Neural progenitor cell (in vitro differentiated cells): ENCODE results near the gene FRG2B. TPM values are rescaled to one million over a fixed set of nuclear protein-coding genes. Genes with fewer than 3 reads are reported as not detected.

Experiments
- DNase-seq: peaks from one replicate; pipeline ENCODE4 v3.0.0-alpha.2; 2016; ENCODE audit warnings: low spot score
- H2AFZ ChIP-seq: fragments of 200-600 bp; sonication (generic); replicated peaks from 2 replicates; pipeline ENCODE4 v1.6.1; 2016; ENCODE audit warnings: antibody characterized with exemption
- H3F3A ChIP-seq: fragments of 200-600 bp; sonication (generic); 2 replicates; pipeline ENCODE4 v1.6.1; 2016; ENCODE audit warnings: antibody characterized with exemption, low read depth
- H3K27ac ChIP-seq: fragments of 200-600 bp; sonication (generic); 2 replicates; pipeline ENCODE4 v1.5.1; 2016; ENCODE audit warnings: mild to moderate bottlenecking
- H3K27me3 ChIP-seq: fragments of 200-600 bp; sonication (generic); 2 replicates; pipeline ENCODE4 v1.6.1; 2016; ENCODE audit warnings: mild to moderate bottlenecking, moderate library complexity
- H3K36me3 ChIP-seq: fragments of 200-600 bp; sonication (generic); 2 replicates; pipeline ENCODE4 v1.5.1; 2016
- H3K4me1 ChIP-seq: fragments of 200-600 bp; sonication (generic); 2 replicates; pipeline ENCODE4 v1.6.1; 2016; ENCODE audit warnings: mixed run types
- H3K4me2 ChIP-seq: fragments of 200-600 bp; sonication (generic); 2 replicates; pipeline ENCODE4 v1.6.1; 2016
- H3K4me3 ChIP-seq: fragments of 200-600 bp; sonication (generic); 2 replicates; pipeline ENCODE4 v1.5.1; 2016
- H3K79me2 ChIP-seq: fragments of 200-600 bp; sonication (generic); 2 replicates; pipeline ENCODE4 v1.6.1; 2016; ENCODE audit warnings: low read depth
- H3K9ac ChIP-seq: fragments of 200-600 bp; sonication (generic); 2 replicates; pipeline ENCODE4 v1.6.1; 2016
- H3K9me3 ChIP-seq: fragments of 200-600 bp; sonication (generic); 2 replicates; pipeline ENCODE4 v1.5.1; 2016; ENCODE audit warnings: low read depth
- H4K20me1 ChIP-seq: fragments of 200-600 bp; sonication (generic); 2 replicates; pipeline ENCODE4 v1.6.1; 2016; ENCODE audit warnings: low read depth
- H3K27ac Mint-ChIP-seq: 3 replicates; pipeline ENCODE4 v1.8.0; 2021; ENCODE audit warnings: mixed read lengths
- H3K27me3 Mint-ChIP-seq: 2 replicates; pipeline ENCODE4 v1.8.0; 2022; ENCODE audit warnings: low read depth, mild to moderate bottlenecking, inconsistent platforms, moderate library complexity, mixed read lengths; ENCODE audit not compliant: insufficient read depth
- H3K36me3 Mint-ChIP-seq: 3 replicates; pipeline ENCODE4 v1.8.0; 2021; ENCODE audit warnings: mixed read lengths
- H3K4me1 Mint-ChIP-seq: 3 replicates; pipeline ENCODE4 v1.8.0; 2021; ENCODE audit warnings: mixed read lengths
- H3K4me3 Mint-ChIP-seq: 3 replicates; pipeline ENCODE4 v1.8.0; 2021; ENCODE audit warnings: mild to moderate bottlenecking, moderate library complexity, mixed read lengths
- H3K9me3 Mint-ChIP-seq: 3 replicates; pipeline ENCODE4 v1.8.0; 2020; ENCODE audit warnings: mixed read lengths
- CTCF ChIP-seq: fragments of 200-600 bp; sonication (generic); IDR thresholded peaks from 2 replicates; pipeline ENCODE4 v1.5.1; 2017; ENCODE audit warnings: antibody characterized with exemption, mild to moderate bottlenecking
- EZH2 ChIP-seq: fragments of 200-600 bp; sonication (generic); IDR thresholded peaks from 2 replicates; pipeline ENCODE4 v1.6.1; 2017; ENCODE audit warnings: antibody characterized with exemption, mild to moderate bottlenecking, moderate library complexity
- EZH2phosphoT487 ChIP-seq: fragments of 200-600 bp; sonication (generic); IDR thresholded peaks from 2 replicates; pipeline ENCODE4 v1.6.1; 2017; ENCODE audit warnings: antibody characterized with exemption
- total RNA-seq: library from RNA; depleted of rRNA; stranded (reverse); fragments of >200 nt; gene quantifications from 2 replicates; pipeline ENCODE4 v1.2.3, GENCODE V29; 2015; ENCODE audit warnings: low replicate concordance

FRG2B gene
- total RNA-seq, 1 donor from 2014 or later = not detected

GRCh38 chr10:133618851-133619250, 7.7 kb downstream of the FRG2B start:
- Mint-ChIP-seq H3K27ac (no peak overlapping the region), H3K4me1 (no peaks in the 10 kb centered on the region), H3K9me3 (peaks cover 40% of the 10 kb centered on the region), H3K36me3 (no peaks in the 10 kb centered on the region), H3K4me3 (no peak overlapping the region), H3K27me3 (peaks cover 7% of the 10 kb centered on the region)
- H3K4me1 ChIP-seq = no peaks in the 10 kb centered on the region
- H3K79me2 ChIP-seq = no peaks in the 10 kb centered on the region
- TF ChIP-seq EZH2phosphoT487 (no peak), EZH2 (no peak), CTCF (no peak)
- peaks cover 7% of the 10 kb centered on the region for H3K27me3 ChIP-seq
- no peak for DNase-seq
- no peaks in the 10 kb centered on the region for H3K9me3 ChIP-seq
- H3K36me3 ChIP-seq = no peaks in the 10 kb centered on the region
- no peak overlapping the region for H3K9ac ChIP-seq
- H3K4me3 ChIP-seq = no peak overlapping the region
- no peak overlapping the region for H3K27ac ChIP-seq
- no peak overlapping the region for H2AFZ ChIP-seq
- H3F3A ChIP-seq = no peaks in the 10 kb centered on the region
- H3K4me2 ChIP-seq = no peak overlapping the region
- H4K20me1 ChIP-seq = no peaks in the 10 kb centered on the region

GRCh38 chr10:133617196-133617595, 9.4 kb downstream of the FRG2B start:
- no peak overlapping the region for H3K27ac Mint-ChIP-seq
- peaks cover under 1% of the 10 kb centered on the region for H3K9me3 ChIP-seq
- no peak overlapping the region for H3K4me3 ChIP-seq

GRCh38 chr10:133616371-133617130, 10.0 kb downstream of the FRG2B start:
- peaks cover 13% of the 10 kb centered on the region for H3K27me3 Mint-ChIP-seq
- Histone ChIP-seq H4K20me1 (no peaks in the 10 kb centered on the region), H3K36me3 (no peaks in the 10 kb centered on the region), H3K9ac (no peak overlapping the region), H3K27ac (no peak overlapping the region), H3K9me3 (peaks cover 7% of the 10 kb centered on the region), H3K4me3 (no peak overlapping the region), H3F3A (no peaks in the 10 kb centered on the region), H3K27me3 (no peaks in the 10 kb centered on the region), H3K79me2 (no peaks in the 10 kb centered on the region), H2AFZ (no peak overlapping the region), H3K4me2 (no peak overlapping the region), H3K4me1 (no peaks in the 10 kb centered on the region)
- no peaks in the 10 kb centered on the region for H3K36me3 Mint-ChIP-seq
- H3K4me3 Mint-ChIP-seq = no peak overlapping the region
- no peak for DNase-seq
- TF ChIP-seq EZH2 (no peak), EZH2phosphoT487 (no peak), CTCF (no peak)
- no peaks in the 10 kb centered on the region for H3K4me1 Mint-ChIP-seq
- H3K27ac Mint-ChIP-seq = no peak overlapping the region
- peaks cover 43% of the 10 kb centered on the region for H3K9me3 Mint-ChIP-seq

More at GRCh38 chr10:133617196-133617595, 9.4 kb downstream of the FRG2B start:
- Histone ChIP-seq H3K79me2 (no peaks in the 10 kb centered on the region), H2AFZ (no peak overlapping the region), H3K27me3 (no peaks in the 10 kb centered on the region), H3K9ac (no peak overlapping the region), H3F3A (no peaks in the 10 kb centered on the region), H3K4me2 (no peak overlapping the region), H3K4me1 (no peaks in the 10 kb centered on the region), H3K27ac (no peak overlapping the region), H3K36me3 (no peaks in the 10 kb centered on the region), H4K20me1 (no peaks in the 10 kb centered on the region)
- Mint-ChIP-seq H3K9me3 (peaks cover 41% of the 10 kb centered on the region), H3K27me3 (peaks cover 13% of the 10 kb centered on the region), H3K36me3 (no peaks in the 10 kb centered on the region), H3K4me1 (no peaks in the 10 kb centered on the region), H3K4me3 (no peak overlapping the region)
- no peak for DNase-seq
- no peak for TF ChIP-seq CTCF
- TF ChIP-seq EZH2phosphoT487 = no peak
- TF ChIP-seq EZH2 = no peak
